T-cell (primary cell): ENCODE data around the gene AHNAK2. TPM values are rescaled to one million over a fixed set of nuclear protein-coding genes. Genes with fewer than 3 reads are reported as not detected.

Experiments used
- ATAC-seq, 4 experiments: fragments of 200-7000 bp in 3 of 4; fragments of 150-1000 bp in 1 of 4; cut with Tn5 transposase; replicated peaks in 1 of 4; 1 replicate in 3 of 4; 2 replicates in 1 of 4; pipeline ENCODE4 v1.10.0; 2021; ENCODE audit warnings: moderate library complexity in 3 of 4, mild to moderate bottlenecking in 2 of 4, moderate number of reproducible peaks in 1 of 4
- CTCF ChIA-PET, 2 donors: fragments of 300-600 bp; sonication (Branson Sonifier 250); formaldehyde crosslinking; loops; one replicate each; lab custom pipeline; 2022; ENCODE audit warnings: antibody characterized with exemption in 2 of 2; lab: Charles Lee
- POLR2A ChIA-PET, 2 donors: fragments of 300-600 bp; sonication (Branson Sonifier 250); formaldehyde crosslinking; loops; one replicate each; lab custom pipeline; 2022; ENCODE audit warnings: antibody characterized with exemption in 2 of 2; lab: Charles Lee
- DNase-seq, 35 experiments: peaks; one replicate each; pipeline versions ENCODE4 v3.0.0 to v3.0.0-alpha.2; 2013 to 2023
- H3K27ac ChIP-seq: one replicate; pipeline ENCODE4 v1.5.1; 2013; ENCODE audit warnings: low read length
- H3K27me3 ChIP-seq, 2 experiments: replicated peaks in 1 of 2; 1 replicate in 1 of 2; 2 replicates in 1 of 2; pipeline versions ENCODE4 v1.6.1 to v1.7.0; 2013; ENCODE audit warnings: low read length in 1 of 2, mixed read lengths in 1 of 2; ENCODE audit not compliant: control insufficient read depth in 2 of 2, insufficient read depth in 2 of 2; ENCODE audit errors: extremely low read depth in 1 of 2
- H3K36me3 ChIP-seq, 2 donors: 1 replicate in 1 of 2; 2 replicates in 1 of 2; pipeline versions ENCODE4 v1.6.1 to v1.7.0; 2013; ENCODE audit warnings: low read length in 1 of 2; ENCODE audit not compliant: control insufficient read depth in 2 of 2, insufficient read depth in 1 of 2; ENCODE audit errors: extremely low read depth in 1 of 2
- H3K4me1 ChIP-seq, 2 experiments: 1 replicate in 1 of 2; 2 replicates in 1 of 2; pipeline versions ENCODE4 v1.6.1 to v1.7.0; 2013; ENCODE audit warnings: low read length in 2 of 2, mixed read lengths in 1 of 2; ENCODE audit not compliant: insufficient read depth in 2 of 2, control insufficient read depth in 1 of 2; ENCODE audit errors: extremely low read depth in 1 of 2
- H3K4me3 ChIP-seq, 2 donors: 1 replicate in 1 of 2; 2 replicates in 1 of 2; pipeline versions ENCODE4 v1.5.1 to v1.7.0; 2013; ENCODE audit warnings: mild to moderate bottlenecking in 2 of 2, low read length in 1 of 2, moderate library complexity in 1 of 2; ENCODE audit not compliant: control insufficient read depth in 1 of 2; ENCODE audit errors: extremely low read depth in 1 of 2
- H3K9me3 ChIP-seq: 2 replicates; pipeline ENCODE4 v1.7.0; 2013
- H3K27ac Mint-ChIP-seq, 2 donors: one replicate each; pipeline ENCODE4 v1.8.0; 2020 to 2021; ENCODE audit warnings: mild to moderate bottlenecking in 2 of 2, mixed read lengths in 2 of 2
- H3K27me3 Mint-ChIP-seq, 2 donors: one replicate each; pipeline ENCODE4 v1.8.0; 2021 to 2022; ENCODE audit warnings: mixed read lengths in 2 of 2
- H3K36me3 Mint-ChIP-seq: one replicate; pipeline ENCODE4 v1.8.0; 2021; ENCODE audit warnings: mixed read lengths
- H3K4me1 Mint-ChIP-seq, 3 donors: one replicate each; pipeline ENCODE4 v1.8.0; 2020 to 2022; ENCODE audit warnings: mixed read lengths in 3 of 3, mild to moderate bottlenecking in 1 of 3
- H3K4me3 Mint-ChIP-seq, 3 donors: one replicate each; pipeline ENCODE4 v1.8.0; 2020 to 2022; ENCODE audit warnings: mild to moderate bottlenecking in 3 of 3, mixed read lengths in 3 of 3, moderate library complexity in 3 of 3
- H3K9me3 Mint-ChIP-seq, 3 donors: one replicate each; pipeline ENCODE4 v1.8.0; 2020 to 2022; ENCODE audit warnings: mixed read lengths in 3 of 3
- WGBS: methylation state at CpG from one replicate; pipeline ENCODE4 v1.1.5; 2013; ENCODE audit warnings: missing lambda C conversion rate; ENCODE audit not compliant: insufficient coverage; 5-methylcytosine and 5-hydroxymethylcytosine counted together
- total RNA-seq, 35 experiments: library from RNA in 6 of 35; stranded (reverse) in 6 of 35; fragments of 120-200 nt in 1 of 35; gene quantifications; one replicate each; pipeline versions ENCODE4 v1.2.1 to v1.2.4 and lab custom pipeline; 2013 to 2026

Gene AHNAK2
- total RNA-seq, 5 donors from 2014 or later (not counting 1 experiment from before 2014, with no cell fraction given) = 0.20 to 0.38 (median 0.22) TPM; not detected in 2

DNA sequence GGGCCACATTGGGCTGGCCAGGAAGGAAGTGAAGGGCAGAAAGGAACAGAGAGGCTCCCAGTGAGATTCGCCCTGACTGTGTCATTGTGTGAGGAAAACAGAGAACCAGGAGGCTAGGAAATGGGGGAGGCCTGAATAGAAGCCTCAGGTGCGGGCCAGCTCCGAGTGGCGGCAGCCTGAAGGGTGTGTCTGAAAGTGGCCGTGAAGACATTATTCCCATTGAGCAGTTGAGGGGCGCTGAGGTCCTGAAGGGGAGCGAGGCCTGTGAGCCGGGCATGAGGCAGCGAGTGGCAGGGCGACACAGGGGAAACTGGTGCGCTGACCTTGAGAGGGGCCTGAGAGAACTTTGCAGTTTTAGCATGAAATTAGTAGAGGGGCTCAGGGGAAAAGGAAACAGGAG is 14.3 kb upstream of the AHNAK2 start:
- WGBS = 97% methylated on average over 11 of the region's 11 CpGs
- H3K4me3 Mint-ChIP-seq = no peak overlapping the region

GRCh38 chr14:104991896-104992230 is 13.7 kb upstream of the AHNAK2 start:
- Histone ChIP-seq H3K27me3 (peaks cover 0 to 20% of the 10 kb centered on the region in 2 experiments), H3K36me3 (no peaks in the 10 kb centered on the region), H3K4me3 (no peak overlapping the region), H3K9me3 (no peaks in the 10 kb centered on the region), H3K27ac (no peak overlapping the region), H3K4me1 (no peaks in the 10 kb centered on the region)
- Mint-ChIP-seq H3K9me3 (no peaks in the 10 kb centered on the region), H3K36me3 (peaks cover 9% of the 10 kb centered on the region), H3K4me1 (peaks cover 0 to 3% (median 2%) of the 10 kb centered on the region in 3 donors), H3K4me3 (no peak overlapping the region), H3K27ac (no peak overlapping the region), H3K27me3 (peaks cover 3% of the 10 kb centered on the region in 2 donors)
- ChIA-PET CTCF (no interaction called here), POLR2A (no interaction called here)
- ATAC-seq = no peak
- WGBS = over 99% methylated on average over 31 of the region's 34 CpGs
- DNase-seq = no peak

More for the DNA sequence above, 14.3 kb upstream of the AHNAK2 start:
- H3K27me3 Mint-ChIP-seq = no peaks in the 10 kb centered on the region
- CTCF ChIA-PET = no interaction called here
- peaks cover 9% of the 10 kb centered on the region for H3K36me3 Mint-ChIP-seq
- Histone ChIP-seq H3K9me3 (no peaks in the 10 kb centered on the region), H3K4me1 (no peaks in the 10 kb centered on the region), H3K27ac (no peak overlapping the region), H3K27me3 (peaks cover 0 to 16% of the 10 kb centered on the region in 2 experiments), H3K36me3 (no peaks in the 10 kb centered on the region), H3K4me3 (no peak overlapping the region)
- H3K27ac Mint-ChIP-seq = no peak overlapping the region
- POLR2A ChIA-PET = no interaction called here
- ATAC-seq (no peak), DNase-seq (no peak)
- H3K4me1 Mint-ChIP-seq = no peaks in the 10 kb centered on the region
- H3K9me3 Mint-ChIP-seq = no peaks in the 10 kb centered on the region

GRCh38 chr14:104989951-104990303 is 11.8 kb upstream of the AHNAK2 start:
- Mint-ChIP-seq H3K27ac (no peak overlapping the region), H3K27me3 (peaks cover 3% of the 10 kb centered on the region in 2 donors), H3K36me3 (peaks cover 9% of the 10 kb centered on the region), H3K4me3 (no peak overlapping the region), H3K9me3 (no peaks in the 10 kb centered on the region), H3K4me1 (peaks cover 2 to 7% (median 4%) of the 10 kb centered on the region in 3 donors)
- no peak for DNase-seq
- H3K27me3 ChIP-seq = peaks cover 0 to 29% of the 10 kb centered on the region in 2 experiments
- H3K36me3 ChIP-seq = no peaks in the 10 kb centered on the region
- no peak overlapping the region for H3K27ac ChIP-seq
- H3K4me1 ChIP-seq = peaks cover 0 to 11% of the 10 kb centered on the region in 2 experiments
- H3K9me3 ChIP-seq = no peaks in the 10 kb centered on the region
- no peak overlapping the region for H3K4me3 ChIP-seq
- CTCF ChIA-PET = interaction anchor here in 1 of 2 donors (1.1 kb wide), 1 partner anchor 57 kb away, joined by 3 read pairs; no protein-coding TSS in a partner anchor
- ATAC-seq = no peak
- WGBS = 83% methylated on average over 2 of the region's 7 CpGs
- POLR2A ChIA-PET = no interaction called here

DNA sequence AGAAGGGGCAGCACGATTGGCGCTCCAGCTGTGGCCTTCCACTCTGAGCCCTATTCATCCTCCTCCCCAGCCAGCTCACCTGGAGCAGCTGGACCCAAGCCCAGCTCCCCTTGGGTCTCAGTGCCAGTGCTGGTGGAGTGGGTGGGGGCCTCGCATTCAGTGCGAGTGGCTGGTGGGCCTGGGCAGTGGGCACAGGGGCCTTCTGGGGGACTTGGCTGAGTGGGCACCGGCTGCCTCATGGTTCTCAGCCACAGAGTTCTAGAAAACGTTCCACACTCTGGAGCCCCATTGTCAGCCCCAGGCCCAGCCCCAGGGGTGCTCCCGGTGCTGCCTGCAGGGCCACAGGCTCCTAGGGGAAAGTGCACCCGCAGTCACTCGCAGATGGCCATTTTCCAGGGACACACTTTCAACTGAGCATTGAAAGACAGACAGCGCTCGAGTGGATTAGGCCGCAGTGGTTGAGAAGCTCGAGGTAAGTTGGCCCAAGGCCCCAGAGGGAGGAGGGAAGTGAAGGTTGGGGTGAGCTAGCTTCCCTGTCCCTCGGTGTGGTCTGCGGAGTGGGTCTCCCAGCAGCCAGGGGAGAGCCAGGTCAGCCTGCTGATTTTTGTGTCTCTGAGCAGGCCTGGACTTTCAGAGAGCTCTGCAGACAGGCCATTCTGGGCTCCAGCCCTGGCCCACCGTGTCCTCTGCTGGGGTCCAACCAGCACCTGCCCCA is 11.2 kb upstream of the AHNAK2 start:
- Histone ChIP-seq H3K27me3 (peaks cover 0 to 29% of the 10 kb centered on the region in 2 experiments), H3K4me1 (peaks cover 0 to 13% of the 10 kb centered on the region in 2 experiments), H3K4me3 (no peak overlapping the region), H3K9me3 (no peaks in the 10 kb centered on the region), H3K27ac (no peak overlapping the region), H3K36me3 (no peaks in the 10 kb centered on the region)
- ATAC-seq = no peak
- WGBS = 87% methylated on average over 14 of the region's 16 CpGs
- CTCF ChIA-PET = interaction anchor here in 1 of 2 donors (1.1 kb wide), 1 partner anchor 57 kb away, joined by 3 read pairs; no protein-coding TSS in a partner anchor
- POLR2A ChIA-PET = no interaction called here
- no peak overlapping the region for H3K27ac Mint-ChIP-seq
- DNase-seq = no peak
- peaks cover 3% of the 10 kb centered on the region in 2 donors for H3K27me3 Mint-ChIP-seq
- no peaks in the 10 kb centered on the region for H3K9me3 Mint-ChIP-seq
- H3K4me1 Mint-ChIP-seq = peaks cover 4 to 8% (median 4%) of the 10 kb centered on the region in 3 donors
- no peak overlapping the region for H3K4me3 Mint-ChIP-seq
- peaks cover 9% of the 10 kb centered on the region for H3K36me3 Mint-ChIP-seq

DNA sequence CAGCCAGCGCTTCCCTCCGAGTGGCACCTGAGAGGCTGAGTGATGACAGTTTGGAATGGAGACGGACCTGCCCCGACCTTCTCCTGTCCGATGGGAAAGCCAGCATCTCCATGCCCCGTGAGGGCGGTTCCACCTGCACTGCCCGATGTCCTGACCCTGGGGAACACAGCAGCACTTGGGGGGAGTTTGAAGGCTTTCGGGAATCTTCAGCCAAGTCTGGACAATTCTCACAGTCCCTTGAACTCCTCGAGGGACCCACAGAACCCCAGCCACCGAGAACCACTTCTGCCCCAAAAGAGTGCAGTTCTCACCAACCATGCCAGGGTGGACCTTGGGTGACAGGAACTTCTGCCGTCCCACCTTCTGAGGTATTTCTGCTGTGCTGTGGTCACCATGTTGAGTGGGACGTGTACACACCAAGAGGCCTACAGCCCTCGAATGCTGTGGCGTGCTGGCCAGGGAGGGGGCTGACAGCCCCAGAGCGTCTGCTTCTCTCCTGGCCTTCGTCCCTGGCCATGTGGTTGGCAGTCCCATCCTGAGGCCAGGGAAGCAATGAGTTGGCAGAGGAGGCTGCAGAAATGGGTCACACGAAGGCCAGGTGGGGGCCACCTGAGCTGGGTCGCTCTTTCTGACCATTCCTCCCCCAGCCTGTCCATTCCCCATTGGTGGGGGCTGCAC is 8.5 kb upstream of the AHNAK2 start:
- peaks cover 0 to 13% of the 10 kb centered on the region in 2 experiments for H3K4me1 ChIP-seq
- no peak overlapping the region for H3K4me3 ChIP-seq
- peak overlapping the region; percentile 43 to 75 (median 50) for H3K4me3 Mint-ChIP-seq
- H3K9me3 Mint-ChIP-seq = no peaks in the 10 kb centered on the region
- peaks cover 3% of the 10 kb centered on the region in 2 donors for H3K27me3 Mint-ChIP-seq
- H3K4me1 Mint-ChIP-seq = peaks cover 4 to 10% (median 6%) of the 10 kb centered on the region in 3 donors
- WGBS = 86% methylated on average over 8 of the region's 19 CpGs
- ChIA-PET CTCF (no interaction called here), POLR2A (interaction anchor here in 1 of 2 donors (0.9 kb wide), 1 partner anchor 12 kb away, joined by 3 read pairs; no protein-coding TSS in a partner anchor)
- no peak for DNase-seq
- no peak for ATAC-seq
- no peak overlapping the region for H3K27ac Mint-ChIP-seq
- no peaks in the 10 kb centered on the region for H3K9me3 ChIP-seq
- no peaks in the 10 kb centered on the region for H3K36me3 Mint-ChIP-seq
- H3K36me3 ChIP-seq = no peaks in the 10 kb centered on the region
- peaks cover 0 to 29% of the 10 kb centered on the region in 2 experiments for H3K27me3 ChIP-seq
- no peak overlapping the region for H3K27ac ChIP-seq

DNA sequence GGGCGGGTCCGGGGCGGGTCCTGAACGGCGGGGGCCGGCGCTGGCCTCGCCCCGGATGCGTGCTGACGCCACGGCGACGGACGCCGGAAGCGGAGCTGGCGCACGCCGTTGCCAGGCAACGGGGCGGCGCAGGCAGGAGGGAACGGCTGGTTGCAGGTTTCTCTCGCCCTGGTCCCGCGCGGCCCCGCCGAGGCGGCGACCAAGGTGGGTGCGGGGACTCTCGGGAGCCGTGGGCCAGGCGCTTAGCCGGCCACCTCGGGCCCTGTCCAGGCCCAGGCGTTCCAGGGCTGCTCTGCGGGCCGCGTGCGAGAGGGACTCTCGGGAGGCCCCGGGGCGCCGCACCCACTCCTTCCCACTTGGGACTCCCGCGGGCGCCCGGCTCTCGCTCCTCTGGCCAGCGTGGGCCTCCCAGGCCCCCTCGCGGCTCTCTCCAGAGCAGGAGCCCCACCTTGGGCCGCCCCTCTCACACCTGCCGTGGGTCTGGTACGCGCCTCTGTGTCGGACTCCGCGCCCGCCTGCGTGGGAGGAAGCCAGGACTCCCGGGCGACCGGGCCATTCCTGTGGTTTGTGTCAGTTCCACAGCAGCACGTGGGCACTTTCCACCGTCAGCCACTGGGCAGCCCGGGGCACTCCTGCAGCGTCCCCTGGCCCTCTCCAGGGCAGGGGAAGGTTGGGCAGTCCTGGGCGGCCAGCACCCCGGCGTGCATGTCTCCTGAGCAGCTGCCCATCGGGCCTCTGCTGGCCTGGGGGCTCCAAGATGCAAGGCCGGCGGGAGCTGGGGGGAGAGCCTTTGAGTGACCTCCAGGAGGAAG is 7.7 kb upstream of the AHNAK2 start, which contains the start of gene CLBA1:
Gene CLBA1 (plus strand): TSS at position 114 of the 812 bp plus-strand sequence. CDS start 644 bp downstream, at position 758.
- Histone ChIP-seq H3K36me3 (no peaks in the 10 kb centered on the region), H3K9me3 (no peaks in the 10 kb centered on the region), H3K4me1 (peaks cover 0 to 13% of the 10 kb centered on the region in 2 experiments), H3K4me3 (peak within 1 kb of the TSS; percentile 45 to 68), H3K27me3 (peaks cover 0 to 29% of the 10 kb centered on the region in 2 experiments), H3K27ac (no peak within 1 kb of the TSS)
- POLR2A ChIA-PET = interaction anchor here (0.6 to 0.9 kb wide), 4 partner anchors 13 to 80 kb away, joined by 3 to 4 read pairs (median 4); no protein-coding TSS in a partner anchor
- Mint-ChIP-seq H3K27me3 (peaks cover 3% of the 10 kb centered on the region in 2 donors), H3K4me1 (peaks cover 4 to 10% (median 6%) of the 10 kb centered on the region in 3 donors), H3K4me3 (peak within 1 kb of the TSS; percentile 71 to 76 (median 72)), H3K9me3 (no peaks in the 10 kb centered on the region), H3K27ac (no peak within 1 kb of the TSS), H3K36me3 (no peaks in the 10 kb centered on the region)
- DNase-seq = peak; percentile 73 to 96 (median 84)
- WGBS = 3% methylated on average over 76 of the region's 77 CpGs
- peak; percentile 94 to 98 (median 97) for ATAC-seq
- CTCF ChIA-PET = interaction anchor here (0.6 to 1.2 kb wide), 4 partner anchors 35 to 504 kb away, joined by 3 to 6 read pairs (median 6); partner anchors contain the start of genes CDCA4 (in 1 of the 2) and GPR132 (in 1 of the 2)
